HAP-1 (cell line): Measurements from ENCODE around the gene LDLRAD1.
"Not testable (repeated sequence)": the region's sequence is repeated elsewhere in the genome, so short reads cannot be mapped to it uniquely, and the experiment has no call there.

ENCODE experiments used
- DNase-seq, 2 experiments: peaks; one replicate each; pipeline ENCODE4 v3.0.0-alpha.2; 2016 to 2020; ENCODE audit warnings: low spot score in 2 of 2
- H3K27me3 ChIP-seq: fragments of 250-450 bp; sonication (Bioruptor Pico); 2 replicates; pipeline ENCODE4 v1.5.1; 2020; ENCODE audit warnings: low read depth, mild to moderate bottlenecking, moderate library complexity
- H3K36me3 ChIP-seq: fragments of 250-450 bp; sonication (Bioruptor Pico); replicated peaks from 2 replicates; pipeline ENCODE4 v1.5.1; 2020; ENCODE audit warnings: mild to moderate bottlenecking
- H3K4me1 ChIP-seq: fragments of 250-450 bp; sonication (Bioruptor Pico); 2 replicates; pipeline ENCODE4 v1.5.1; 2020; ENCODE audit warnings: mild to moderate bottlenecking
- H3K4me3 ChIP-seq: fragments of 250-450 bp; sonication (Bioruptor Pico); 2 replicates; pipeline ENCODE4 v1.5.1; 2020; ENCODE audit warnings: mild to moderate bottlenecking, moderate library complexity
- H3K9me3 ChIP-seq: fragments of 250-450 bp; sonication (Bioruptor Pico); 2 replicates; pipeline ENCODE4 v1.5.1; 2020; ENCODE audit warnings: mild to moderate bottlenecking, moderate library complexity
- in situ Hi-C: fragments of 300-500 bp; cut with MboI; formaldehyde crosslinking; loops from 3 replicates; pipeline ENCODE4 v1.14.3; 2020; ENCODE audit warnings: low sequenced_read_pairs, inconsistent platforms, mixed read lengths

The LDLRAD1 gene

DNA sequence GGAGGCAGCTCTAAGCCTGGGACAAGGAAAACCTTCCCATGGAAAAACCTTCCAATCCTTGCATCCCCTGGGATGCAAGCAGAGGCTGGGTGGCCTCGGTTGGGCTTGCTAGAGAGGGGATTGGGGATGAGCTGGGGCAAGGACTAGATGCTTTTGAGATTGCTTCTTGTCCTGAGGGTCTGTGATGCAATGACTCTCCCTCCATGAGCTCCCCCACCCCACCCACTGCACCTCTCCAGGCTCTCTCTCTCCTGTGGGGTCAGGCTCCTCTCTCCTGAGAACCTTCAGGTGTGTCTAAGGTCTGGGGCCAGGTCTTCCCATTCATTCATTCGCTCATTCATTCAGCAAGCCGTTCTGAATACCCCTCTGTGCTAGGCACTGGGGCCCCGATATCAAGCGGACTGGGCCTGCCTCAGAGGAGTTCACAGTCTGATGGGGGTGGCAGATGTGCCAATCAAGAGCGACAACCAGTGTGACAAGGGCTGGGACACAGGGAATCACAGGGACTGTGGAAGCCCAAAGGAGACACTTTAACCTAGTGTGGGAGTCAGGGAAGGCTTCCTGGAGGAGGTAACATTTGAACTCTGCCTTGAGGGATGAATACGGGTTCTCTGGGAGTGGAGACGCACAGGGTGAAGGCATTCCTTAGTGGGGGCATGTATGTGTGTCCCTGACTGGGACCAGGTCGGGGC, 6.5 kb downstream of the LDLRAD1 start:
- no peaks in the 10 kb centered on the region for H3K9me3 ChIP-seq
- no peaks in the 10 kb centered on the region for H3K27me3 ChIP-seq
- H3K36me3 ChIP-seq: no peaks in the 10 kb centered on the region
- no peaks in the 10 kb centered on the region for H3K4me1 ChIP-seq
- DNase-seq: no peak
- no peak overlapping the region for H3K4me3 ChIP-seq
- in situ Hi-C loops: no loop called here

DNA sequence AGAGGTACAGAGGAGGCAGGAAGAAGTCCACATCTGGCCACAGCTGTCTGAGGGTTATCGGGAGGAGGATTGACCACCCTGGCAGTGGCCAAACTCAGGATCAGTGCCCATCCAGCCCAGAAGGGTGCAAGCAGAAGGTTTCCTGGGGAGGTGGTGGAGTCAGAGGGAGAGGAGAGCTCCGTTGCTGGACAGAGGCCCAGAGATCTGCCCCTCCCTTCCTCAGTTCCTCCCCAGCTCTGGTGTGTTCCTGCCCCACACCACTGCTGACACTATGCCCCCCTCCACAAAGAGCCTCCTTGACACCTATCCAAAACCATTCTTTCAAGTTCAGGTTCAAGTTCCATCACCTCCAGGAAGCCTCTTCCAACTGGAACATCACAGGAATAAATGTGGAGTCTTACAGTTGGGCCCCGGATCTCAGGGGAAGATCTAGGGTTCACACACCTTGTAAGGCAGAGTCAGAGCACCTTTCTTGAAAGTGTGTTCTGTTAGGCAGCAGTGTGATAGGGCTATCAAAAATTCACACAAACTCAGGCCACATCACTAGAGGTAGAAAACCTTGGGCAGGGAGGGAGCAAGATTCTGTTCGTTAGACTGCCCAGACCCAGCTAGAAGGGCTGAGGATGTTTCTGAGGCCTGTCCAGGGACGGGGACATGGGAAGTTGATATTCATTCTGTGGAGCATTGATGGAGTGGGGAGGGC, 7.4 kb downstream of the LDLRAD1 start:
- Histone ChIP-seq H3K27me3 (no peaks in the 10 kb centered on the region), H3K9me3 (no peaks in the 10 kb centered on the region), H3K4me3 (no peak overlapping the region), H3K4me1 (no peaks in the 10 kb centered on the region), H3K36me3 (no peaks in the 10 kb centered on the region)
- DNase-seq: no peak
- in situ Hi-C loops: no loop called here

DNA sequence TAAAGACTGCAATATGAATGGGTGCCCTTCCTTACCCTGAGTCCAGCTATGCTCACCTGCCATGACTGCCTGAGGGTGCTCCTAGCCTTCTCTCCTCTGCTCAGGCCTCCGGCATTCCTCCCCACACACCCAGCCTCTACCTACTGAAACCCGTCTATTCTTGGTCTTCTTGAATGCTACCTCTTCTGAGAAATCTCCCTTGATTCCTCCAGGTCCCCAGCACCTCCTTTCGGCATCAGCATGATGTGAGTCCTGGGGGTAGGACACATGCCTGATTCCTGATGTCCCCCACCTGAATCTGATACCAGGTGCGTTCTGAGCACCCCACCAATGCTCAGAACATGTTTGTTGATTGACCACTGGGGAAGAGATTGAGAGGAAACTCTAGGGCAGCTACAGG, 8.6 kb downstream of the LDLRAD1 start:
- Histone ChIP-seq H3K9me3 (no peaks in the 10 kb centered on the region), H3K4me1 (no peaks in the 10 kb centered on the region), H3K36me3 (no peaks in the 10 kb centered on the region), H3K27me3 (no peaks in the 10 kb centered on the region), H3K4me3 (no peak overlapping the region)
- DNase-seq: no peak
- in situ Hi-C loops: no loop called here

- Histone ChIP-seq H3K27me3 (no peaks in the 10 kb centered on the region), H3K36me3 (no peaks in the 10 kb centered on the region), H3K4me3 (no peak overlapping the region), H3K4me1 (no peaks in the 10 kb centered on the region), H3K9me3 (no peaks in the 10 kb centered on the region)
- no peak for DNase-seq
- in situ Hi-C loops: no loop called here
Measured at GRCh38 chr1:54008876-54009275, 9.1 kb downstream of the LDLRAD1 start.

DNA sequence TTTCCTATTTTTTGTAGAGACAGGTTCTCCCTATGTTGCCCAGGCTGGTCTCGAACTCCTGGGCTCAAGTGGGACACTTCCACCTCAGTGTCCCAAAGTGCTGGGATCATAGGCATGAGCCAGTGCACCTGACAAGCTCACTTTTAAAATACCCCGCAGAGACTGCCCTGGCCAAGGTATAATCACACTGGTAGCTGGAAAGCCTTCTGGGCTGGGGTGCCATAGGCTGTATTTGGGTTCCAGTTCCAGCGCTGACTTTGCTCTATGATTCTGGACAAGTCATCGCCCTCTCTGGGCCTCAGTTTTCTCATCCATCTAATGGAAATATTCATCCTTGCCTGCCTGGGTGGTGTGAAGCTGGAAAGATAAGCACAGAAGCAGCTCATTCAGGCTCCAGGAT, 10.4 kb downstream of the LDLRAD1 start:
- H3K27me3 ChIP-seq: no peaks in the 10 kb centered on the region
- H3K4me3 ChIP-seq: no peak overlapping the region
- DNase-seq: no peak
- no peaks in the 10 kb centered on the region for H3K4me1 ChIP-seq
- no peaks in the 10 kb centered on the region; the same call in 1 of the 2 replicates for H3K9me3 ChIP-seq
- in situ Hi-C loops: no loop called here
- H3K36me3 ChIP-seq: no peaks in the 10 kb centered on the region

GRCh38 chr1:54006508-54006907, 11.5 kb downstream of the LDLRAD1 start:
- H3K36me3 ChIP-seq: no peaks in the 10 kb centered on the region
- in situ Hi-C loops: no loop called here
- no peak for DNase-seq
- no peaks in the 10 kb centered on the region for H3K4me1 ChIP-seq
- no peaks in the 10 kb centered on the region for H3K27me3 ChIP-seq
- H3K4me3 ChIP-seq: no peak overlapping the region
- no peaks in the 10 kb centered on the region; the same call in 1 of the 2 replicates for H3K9me3 ChIP-seq

GRCh38 chr1:54004481-54005049, 13.4 kb downstream of the LDLRAD1 start:
- no peaks in the 10 kb centered on the region for H3K27me3 ChIP-seq
- no peak for DNase-seq
- H3K4me1 ChIP-seq: no peaks in the 10 kb centered on the region
- no peaks in the 10 kb centered on the region; the same call in 1 of the 2 replicates for H3K9me3 ChIP-seq
- H3K4me3 ChIP-seq: no peak overlapping the region
- in situ Hi-C loops: no loop called here
- no peaks in the 10 kb centered on the region for H3K36me3 ChIP-seq

GRCh38 chr1:54003750-54004480, 14.1 kb downstream of the LDLRAD1 start:
- H3K4me1 ChIP-seq, DNase-seq, H3K36me3 ChIP-seq, H3K27me3 ChIP-seq, in situ Hi-C loops, H3K4me3 ChIP-seq, H3K9me3 ChIP-seq: not testable (repeated sequence)

- in situ Hi-C loops: no loop called here
Measured at GRCh38 chr1:54003249-54003646, 14.7 kb downstream of the LDLRAD1 start.

DNA sequence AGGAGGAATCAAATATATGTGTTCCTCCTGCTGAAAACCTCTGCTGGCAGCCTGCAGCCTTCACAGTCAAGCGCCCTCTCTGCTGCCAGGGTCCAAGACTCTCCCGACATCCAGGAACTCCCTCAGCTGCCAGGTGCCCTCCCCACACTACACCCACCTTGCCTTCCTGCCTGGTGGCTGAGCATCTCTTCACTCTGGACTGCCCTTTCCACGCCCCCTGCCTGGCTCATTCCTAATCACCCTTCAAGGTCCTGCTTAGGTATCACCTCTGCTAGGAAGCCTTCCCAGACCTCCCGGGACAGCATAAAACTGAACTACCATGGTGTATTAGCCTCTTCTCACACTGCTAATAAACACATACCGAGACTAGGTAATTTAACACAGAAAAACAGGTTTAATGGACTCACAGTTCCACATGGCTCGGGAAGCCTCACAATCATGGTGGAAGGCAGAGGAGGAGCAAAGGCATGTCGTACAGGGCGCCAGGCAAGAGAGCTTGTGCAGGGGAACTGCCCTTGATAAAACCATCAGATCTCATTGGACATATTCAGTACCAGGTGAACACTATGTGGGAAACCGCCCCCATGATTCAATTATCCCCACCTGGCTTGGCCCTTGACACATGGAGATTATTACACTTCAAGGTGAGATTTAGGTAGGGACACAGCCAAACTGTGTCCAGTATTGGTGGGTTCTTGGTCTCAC, 15.3 kb downstream of the LDLRAD1 start:
- Histone ChIP-seq H3K9me3 (no peaks in the 10 kb centered on the region; the same call in 1 of the 2 replicates), H3K4me3 (no peak overlapping the region), H3K4me1 (no peaks in the 10 kb centered on the region), H3K27me3 (no peaks in the 10 kb centered on the region), H3K36me3 (no peaks in the 10 kb centered on the region)
- in situ Hi-C loops: no loop called here
- DNase-seq: no peak

More at GRCh38 chr1:54003249-54003646, 14.7 kb downstream of the LDLRAD1 start:
- H3K36me3 ChIP-seq: no peaks in the 10 kb centered on the region
- H3K4me1 ChIP-seq: no peaks in the 10 kb centered on the region
- no peak overlapping the region for H3K4me3 ChIP-seq
- H3K9me3 ChIP-seq: no peaks in the 10 kb centered on the region; the same call in 1 of the 2 replicates
- no peak for DNase-seq
- H3K27me3 ChIP-seq: no peaks in the 10 kb centered on the region

GRCh38 chr1:54001591-54001990, 16.4 kb downstream of the LDLRAD1 start:
- Histone ChIP-seq H3K4me1 (no peaks in the 10 kb centered on the region), H3K36me3 (no peaks in the 10 kb centered on the region), H3K9me3 (no peaks in the 10 kb centered on the region; the same call in 1 of the 2 replicates), H3K27me3 (no peaks in the 10 kb centered on the region), H3K4me3 (no peak overlapping the region)
- no peak for DNase-seq
- in situ Hi-C loops: no loop called here

- H3K9me3 ChIP-seq: no peaks in the 10 kb centered on the region; the same call in 1 of the 2 replicates
- no peak overlapping the region for H3K4me3 ChIP-seq
- in situ Hi-C loops: no loop called here
- H3K36me3 ChIP-seq: no peaks in the 10 kb centered on the region
- H3K27me3 ChIP-seq: no peaks in the 10 kb centered on the region
- DNase-seq: no peak
- no peaks in the 10 kb centered on the region for H3K4me1 ChIP-seq
Measured at GRCh38 chr1:53999920-54000319, 18.1 kb downstream of the LDLRAD1 start.

DNA sequence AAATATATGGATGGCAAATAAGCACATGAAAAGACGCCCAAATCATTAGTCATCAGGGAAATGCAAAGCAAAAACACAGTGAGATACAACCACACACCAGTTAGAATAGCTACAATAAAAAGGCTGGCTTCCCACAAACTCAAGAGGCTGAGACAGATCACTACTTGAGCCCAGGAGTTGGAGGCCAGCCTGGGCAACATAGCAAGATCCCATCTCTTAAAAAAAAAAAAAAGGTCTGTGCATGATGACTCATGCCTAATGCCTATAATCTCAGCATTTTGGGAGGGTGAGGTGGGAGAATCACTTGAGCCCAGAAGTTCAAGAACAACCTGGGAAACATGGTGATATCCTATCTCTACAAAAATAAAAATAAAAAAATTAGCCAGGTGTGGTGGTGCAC, 19.8 kb downstream of the LDLRAD1 start:
- Histone ChIP-seq H3K36me3 (no peaks in the 10 kb centered on the region), H3K4me1 (no peaks in the 10 kb centered on the region), H3K27me3 (no peaks in the 10 kb centered on the region), H3K4me3 (no peak overlapping the region), H3K9me3 (no peaks in the 10 kb centered on the region)
- DNase-seq: no peak
- in situ Hi-C loops: no loop called here
